Osteoblast (primary cell): ENCODE measurements around the gene FAM110D. TPM values are rescaled to one million over a fixed set of nuclear protein-coding genes. Genes with fewer than 3 reads are reported as not detected.
A peak's percentile ranks its signal among the peaks of the same experiment; 100 is the strongest.

Experiments used
- DNase-seq: peaks from one replicate; pipeline ENCODE4 v3.0.0; 2011; ENCODE audit warnings: low spot score, mixed read lengths; ENCODE audit not compliant: insufficient read length; ENCODE audit errors: missing footprints
- H2AFZ ChIP-seq: 2 replicates; pipeline ENCODE4 v1.6.0; 2011; ENCODE audit warnings: mild to moderate bottlenecking, low read length
- H3K27ac ChIP-seq: 2 replicates; pipeline ENCODE4 v1.5.1; 2011; ENCODE audit warnings: mild to moderate bottlenecking, low read depth, low read length, moderate library complexity
- H3K27me3 ChIP-seq: 2 replicates; pipeline ENCODE4 v1.6.0; 2012; ENCODE audit warnings: mild to moderate bottlenecking, control low read depth, inconsistent platforms, low read length, moderate library complexity; ENCODE audit not compliant: insufficient read depth
- H3K36me3 ChIP-seq: 2 replicates; pipeline ENCODE4 v1.5.1; 2011; ENCODE audit warnings: mild to moderate bottlenecking, low read length, control low read depth, moderate library complexity; ENCODE audit not compliant: insufficient read depth
- H3K4me1 ChIP-seq: 2 replicates; pipeline ENCODE4 v1.5.1; 2011; ENCODE audit warnings: mild to moderate bottlenecking, low read length, control low read depth, moderate library complexity; ENCODE audit not compliant: insufficient read depth
- H3K4me2 ChIP-seq: 2 replicates; pipeline ENCODE4 v1.6.0; 2011; ENCODE audit warnings: mild to moderate bottlenecking, low read length; ENCODE audit not compliant: insufficient read depth
- H3K4me3 ChIP-seq: fragments of 200-600 bp; sonication (generic); 3 replicates; pipeline ENCODE4 v1.5.1; 2012; ENCODE audit warnings: mild to moderate bottlenecking, low read length, inconsistent platforms; ENCODE audit not compliant: insufficient read depth
- H3K79me2 ChIP-seq: 2 replicates; pipeline ENCODE4 v1.6.0; 2012; ENCODE audit warnings: mild to moderate bottlenecking, low read length, control low read depth, inconsistent platforms; ENCODE audit not compliant: insufficient read depth
- H3K9me3 ChIP-seq: 2 replicates; pipeline ENCODE4 v1.5.1; 2011; ENCODE audit warnings: low read depth, low read length, control low read depth
- H4K20me1 ChIP-seq: 2 replicates; pipeline ENCODE4 v1.6.0; 2012; ENCODE audit warnings: mild to moderate bottlenecking, low read length, control low read depth; ENCODE audit not compliant: insufficient read depth
- CTCF ChIP-seq: IDR thresholded peaks from 2 replicates; pipeline ENCODE4 v1.5.1; 2011; ENCODE audit warnings: mild to moderate bottlenecking, low read depth, low read length, moderate library complexity; ENCODE audit errors: extremely low read depth
- total RNA-seq: library from RNA; depleted of rRNA; stranded (reverse); fragments of >200 nt; gene quantifications from 2 replicates; pipeline ENCODE4 v1.2.3, GENCODE V29; 2012

Gene FAM110D
- total RNA-seq, 1 donor: not detected

- H3K9me3 ChIP-seq: no peaks in the 10 kb centered on the region
- no peak overlapping the region for H3K27ac ChIP-seq
- H3K79me2 ChIP-seq: no peaks in the 10 kb centered on the region
- H4K20me1 ChIP-seq: no peaks in the 10 kb centered on the region
- H3K36me3 ChIP-seq: no peaks in the 10 kb centered on the region
- no peak for TF ChIP-seq CTCF
- H3K27me3 ChIP-seq: peaks cover 33% of the 10 kb centered on the region
- no peak overlapping the region for H2AFZ ChIP-seq
- H3K4me2 ChIP-seq: no peak overlapping the region
- H3K4me3 ChIP-seq: no peak overlapping the region
- DNase-seq: no peak
- no peaks in the 10 kb centered on the region for H3K4me1 ChIP-seq
These were observed 4.1 kb upstream of the FAM110D start for GRCh38 chr1:26154750-26155149.

- Histone ChIP-seq H3K27me3 (peaks cover 32% of the 10 kb centered on the region), H2AFZ (no peak overlapping the region)
- TF ChIP-seq CTCF: no peak
These were observed 3.3 kb upstream of the FAM110D start for GRCh38 chr1:26155370-26156284.

GRCh38 chr1:26156285-26157038, 2.4 kb upstream of the FAM110D start:
- no peak for DNase-seq
- Histone ChIP-seq H3K36me3 (no peaks in the 10 kb centered on the region), H2AFZ (no peak overlapping the region), H3K4me2 (no peak overlapping the region), H3K79me2 (no peaks in the 10 kb centered on the region), H3K4me1 (no peaks in the 10 kb centered on the region), H4K20me1 (no peaks in the 10 kb centered on the region), H3K27ac (no peak overlapping the region), H3K4me3 (no peak overlapping the region), H3K27me3 (peaks cover 35% of the 10 kb centered on the region), H3K9me3 (no peaks in the 10 kb centered on the region)
- no peak for TF ChIP-seq CTCF

More at GRCh38 chr1:26155370-26156284, 3.3 kb upstream of the FAM110D start:
- Histone ChIP-seq H3K27ac (no peak overlapping the region), H3K79me2 (no peaks in the 10 kb centered on the region), H3K4me1 (no peaks in the 10 kb centered on the region), H3K4me2 (no peak overlapping the region), H3K36me3 (no peaks in the 10 kb centered on the region), H3K9me3 (no peaks in the 10 kb centered on the region), H3K4me3 (no peak overlapping the region), H4K20me1 (no peaks in the 10 kb centered on the region)
- DNase-seq: peak; percentile 72
